ENCODE measurements around the gene MMP13.

DNA sequence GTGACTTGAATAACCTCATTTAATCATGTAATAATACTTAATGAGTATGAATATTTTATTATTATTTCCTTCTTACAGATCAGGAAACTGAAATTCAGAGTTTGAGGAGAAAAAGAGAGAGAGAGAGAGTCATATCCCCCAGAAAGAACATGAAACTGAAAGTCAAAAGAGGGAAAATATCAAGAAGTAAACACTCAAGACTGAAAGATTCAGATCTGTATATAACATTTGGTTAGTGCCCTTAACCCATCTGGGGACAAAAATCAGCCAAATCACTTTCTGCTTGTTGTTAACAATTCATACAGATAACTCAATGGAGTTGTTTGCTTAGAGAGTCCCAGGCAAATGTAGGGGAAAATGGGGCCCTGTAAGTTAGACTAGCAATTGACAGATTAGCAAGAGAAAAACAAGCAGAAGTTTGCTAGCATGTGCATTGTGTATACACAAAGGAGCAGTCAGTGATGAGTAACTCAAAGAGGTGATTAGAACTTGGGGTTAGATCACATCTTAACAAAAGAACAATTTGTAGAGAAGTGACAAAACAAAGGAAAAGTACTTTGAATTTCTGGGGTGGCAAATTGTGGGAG, 25.9 kb upstream of the MMP13 start:
- no peak for TF ChIP-seq POLR2A (IDR thresholded peaks at IDR 0.05)
- TF ChIP-seq, protein P1, sequence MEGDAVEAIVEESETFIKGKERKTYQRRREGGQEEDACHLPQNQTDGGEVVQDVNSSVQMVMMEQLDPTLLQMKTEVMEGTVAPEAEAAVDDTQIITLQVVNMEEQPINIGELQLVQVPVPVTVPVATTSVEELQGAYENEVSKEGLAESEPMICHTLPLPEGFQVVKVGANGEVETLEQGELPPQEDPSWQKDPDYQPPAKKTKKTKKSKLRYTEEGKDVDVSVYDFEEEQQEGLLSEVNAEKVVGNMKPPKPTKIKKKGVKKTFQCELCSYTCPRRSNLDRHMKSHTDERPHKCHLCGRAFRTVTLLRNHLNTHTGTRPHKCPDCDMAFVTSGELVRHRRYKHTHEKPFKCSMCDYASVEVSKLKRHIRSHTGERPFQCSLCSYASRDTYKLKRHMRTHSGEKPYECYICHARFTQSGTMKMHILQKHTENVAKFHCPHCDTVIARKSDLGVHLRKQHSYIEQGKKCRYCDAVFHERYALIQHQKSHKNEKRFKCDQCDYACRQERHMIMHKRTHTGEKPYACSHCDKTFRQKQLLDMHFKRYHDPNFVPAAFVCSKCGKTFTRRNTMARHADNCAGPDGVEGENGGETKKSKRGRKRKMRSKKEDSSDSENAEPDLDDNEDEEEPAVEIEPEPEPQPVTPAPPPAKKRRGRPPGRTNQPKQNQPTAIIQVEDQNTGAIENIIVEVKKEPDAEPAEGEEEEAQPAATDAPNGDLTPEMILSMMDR (IDR thresholded peaks at IDR 0.05) = no peak
- TF ChIP-seq EP300 (IDR thresholded peaks at IDR 0.05) = no peak

All from ovary (tissue), 3 donors.